Measurements from ENCODE around the gene PTPRN2.

Gene PTPRN2

DNA sequence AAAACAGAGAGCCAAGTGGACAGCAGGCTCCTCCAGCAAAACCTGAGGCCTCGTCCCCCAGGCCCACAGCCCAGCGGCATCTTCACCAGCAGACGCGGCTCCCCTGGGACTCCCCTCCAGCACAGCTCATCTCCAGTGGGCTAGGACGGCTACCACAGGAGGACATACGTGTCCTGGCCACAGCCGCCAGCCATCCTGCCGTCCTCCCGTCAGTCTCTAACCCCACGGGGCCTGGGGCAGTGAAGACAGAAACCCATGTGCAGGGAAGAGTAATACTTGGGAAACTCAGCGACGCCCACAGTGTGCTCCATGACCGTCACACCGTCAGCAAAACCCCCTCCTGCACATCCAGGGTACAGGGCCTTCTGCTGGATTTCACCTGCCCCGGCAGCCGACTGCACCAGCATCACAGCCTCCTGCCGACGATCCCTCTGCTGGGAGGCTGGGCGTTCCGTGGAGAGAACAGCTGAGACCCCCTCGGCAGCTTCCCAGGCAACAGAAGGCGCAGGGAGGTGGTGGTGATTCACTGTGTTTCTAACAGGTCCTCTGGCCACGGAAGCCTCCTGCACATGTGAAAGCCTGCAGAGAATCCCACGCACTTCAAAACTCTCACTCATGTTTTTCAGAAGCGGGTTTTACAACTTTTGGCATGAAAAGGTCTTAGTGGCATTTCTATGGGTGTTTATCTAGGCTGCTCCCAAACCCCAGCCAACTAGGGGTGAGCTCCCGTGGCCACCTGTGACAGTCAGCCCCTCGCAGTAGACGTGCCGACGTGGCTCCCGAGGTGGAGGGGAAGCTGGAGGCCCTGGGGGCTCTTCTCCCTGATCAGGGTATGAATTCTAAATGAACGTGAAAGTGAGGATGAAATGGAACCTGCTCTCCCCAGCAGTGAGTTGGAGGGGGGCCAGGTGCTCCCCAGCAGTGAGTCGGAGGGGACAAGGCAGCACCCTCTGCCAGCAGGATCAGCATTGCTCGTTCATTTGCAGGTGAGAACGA lies 513.5 kb downstream of the PTPRN2 start:
- H3K27ac ChIP-seq = no peak overlapping the region
- TF ChIP-seq CTCF (IDR thresholded peaks at IDR 0.05) (no peak), ZFX (IDR thresholded peaks at IDR 0.05; ENCODE audit: borderline replicate concordance) (no peak)

DNA sequence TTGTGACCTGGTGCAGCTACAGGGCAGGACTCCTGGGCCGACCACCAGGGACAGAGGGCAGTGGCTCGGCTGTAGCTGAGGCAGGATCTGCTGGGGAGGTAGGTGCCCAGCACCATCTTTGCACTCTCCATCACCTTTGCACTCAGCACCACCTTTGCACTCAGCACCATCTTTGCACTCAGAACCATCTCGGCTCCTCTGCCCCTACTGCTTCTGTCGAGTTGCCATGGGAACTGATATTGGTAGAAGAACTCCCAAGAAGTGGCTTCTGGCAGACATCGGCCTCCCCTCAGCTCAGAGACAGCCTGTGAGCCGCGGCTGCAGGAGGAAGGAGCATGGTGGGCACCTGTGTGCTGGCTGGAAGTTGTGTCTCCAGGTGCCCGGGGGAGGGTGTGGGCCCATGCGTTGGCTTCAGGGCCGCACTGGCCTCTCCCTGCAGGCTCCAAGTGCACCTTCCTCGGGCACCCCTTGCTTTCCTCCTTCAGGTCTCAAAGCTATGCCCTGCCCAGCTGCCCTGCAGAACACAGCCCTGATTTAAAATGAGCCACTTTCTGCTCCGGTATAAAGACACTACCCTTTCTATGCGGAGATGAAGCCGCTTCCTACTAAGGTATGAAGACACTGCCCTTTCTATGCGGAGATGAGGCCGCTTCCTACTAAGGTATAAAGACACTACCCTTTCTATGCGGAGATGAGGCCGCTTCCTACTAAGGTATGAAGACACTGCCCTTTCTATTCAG lies 514.5 kb downstream of the PTPRN2 start:
- no peak for TF ChIP-seq ZFX (IDR thresholded peaks at IDR 0.05; ENCODE audit: borderline replicate concordance)
- no peak for TF ChIP-seq CTCF (IDR thresholded peaks at IDR 0.05)
- no peak overlapping the region for H3K27ac ChIP-seq

- TF ChIP-seq CTCF (IDR thresholded peaks at IDR 0.05) (no peak), ZFX (IDR thresholded peaks at IDR 0.05; ENCODE audit: borderline replicate concordance) (no peak)
- no peak overlapping the region for H3K27ac ChIP-seq
Observed at GRCh38 chr7:158070222-158070920, 517.3 kb downstream of the PTPRN2 start.

- no peak overlapping the region for H3K27ac ChIP-seq
- no peak for TF ChIP-seq CTCF (IDR thresholded peaks at IDR 0.05)
- no peak for TF ChIP-seq ZFX (IDR thresholded peaks at IDR 0.05; ENCODE audit: borderline replicate concordance)
Observed at GRCh38 chr7:158068853-158069252, 518.8 kb downstream of the PTPRN2 start.

DNA sequence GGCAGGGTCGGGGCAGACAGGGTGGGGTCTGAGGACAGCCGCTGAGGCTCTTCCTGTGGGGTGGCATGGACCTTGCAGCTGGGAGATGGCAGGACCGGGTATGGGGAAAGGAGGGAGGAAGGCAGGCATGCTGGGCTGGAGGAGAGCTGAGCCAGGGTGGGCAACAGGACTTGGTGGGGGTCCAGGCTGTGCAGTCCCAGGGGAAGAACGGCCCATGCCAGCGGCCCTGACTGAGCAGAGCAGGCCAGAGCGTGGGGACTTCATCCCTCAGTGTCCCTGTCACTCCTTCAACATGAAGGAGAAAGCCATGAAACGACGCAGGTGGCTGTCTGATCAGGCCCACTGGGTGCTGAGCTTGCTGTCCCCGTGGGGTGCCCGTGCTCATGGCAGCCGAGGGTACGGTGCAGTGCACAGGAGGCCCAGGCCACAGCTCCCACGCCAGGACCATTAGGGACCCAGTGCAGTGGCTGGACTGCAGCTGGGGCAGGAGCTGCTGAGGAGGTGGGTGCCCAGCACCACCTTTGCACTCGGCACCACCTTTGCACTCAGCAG lies 519.6 kb downstream of the PTPRN2 start:
- H3K27ac ChIP-seq = no peak overlapping the region
- no peak for TF ChIP-seq CTCF (IDR thresholded peaks at IDR 0.05)
- no peak for TF ChIP-seq ZFX (IDR thresholded peaks at IDR 0.05; ENCODE audit: borderline replicate concordance)

- TF ChIP-seq ZFX (IDR thresholded peaks at IDR 0.05; ENCODE audit: borderline replicate concordance) (no peak), CTCF (IDR thresholded peaks at IDR 0.05) (no peak)
- no peak overlapping the region for H3K27ac ChIP-seq
Observed at GRCh38 chr7:158067219-158067930, 520.2 kb downstream of the PTPRN2 start.
